Measurements from ENCODE around the gene CALN1. TPM values are rescaled to one million over a fixed set of nuclear protein-coding genes. Genes with fewer than 3 reads are reported as not detected.

The CALN1 gene
- total RNA-seq, 4 donors from 2014 or later, result under 0.01 to 0.06 TPM; not detected in 2

DNA sequence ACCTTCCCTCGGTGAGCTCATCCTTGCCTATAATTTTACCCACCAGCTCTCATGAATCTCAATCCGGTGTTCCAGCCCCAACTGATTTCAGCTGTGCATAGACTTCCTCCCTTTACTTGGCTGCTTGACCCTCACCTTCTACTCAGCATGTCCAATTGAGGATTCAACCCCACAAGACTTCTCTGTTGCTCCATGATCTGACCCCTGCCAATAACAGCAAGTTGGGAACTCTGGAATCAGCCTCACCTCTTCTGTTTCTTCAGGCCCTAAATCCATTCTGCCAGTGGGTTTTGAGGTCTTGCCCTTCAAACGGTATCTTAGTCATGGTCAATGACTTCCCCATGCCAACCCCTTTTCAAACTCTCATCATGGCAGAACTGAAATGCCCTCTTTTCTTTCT is 390.4 kb downstream of the CALN1 start:
- 86% methylated on average over 3 of the region's 3 CpGs for WGBS
- no peak for TF ChIP-seq EP300 (IDR thresholded peaks at IDR 0.05)
- TF ChIP-seq, protein P1, sequence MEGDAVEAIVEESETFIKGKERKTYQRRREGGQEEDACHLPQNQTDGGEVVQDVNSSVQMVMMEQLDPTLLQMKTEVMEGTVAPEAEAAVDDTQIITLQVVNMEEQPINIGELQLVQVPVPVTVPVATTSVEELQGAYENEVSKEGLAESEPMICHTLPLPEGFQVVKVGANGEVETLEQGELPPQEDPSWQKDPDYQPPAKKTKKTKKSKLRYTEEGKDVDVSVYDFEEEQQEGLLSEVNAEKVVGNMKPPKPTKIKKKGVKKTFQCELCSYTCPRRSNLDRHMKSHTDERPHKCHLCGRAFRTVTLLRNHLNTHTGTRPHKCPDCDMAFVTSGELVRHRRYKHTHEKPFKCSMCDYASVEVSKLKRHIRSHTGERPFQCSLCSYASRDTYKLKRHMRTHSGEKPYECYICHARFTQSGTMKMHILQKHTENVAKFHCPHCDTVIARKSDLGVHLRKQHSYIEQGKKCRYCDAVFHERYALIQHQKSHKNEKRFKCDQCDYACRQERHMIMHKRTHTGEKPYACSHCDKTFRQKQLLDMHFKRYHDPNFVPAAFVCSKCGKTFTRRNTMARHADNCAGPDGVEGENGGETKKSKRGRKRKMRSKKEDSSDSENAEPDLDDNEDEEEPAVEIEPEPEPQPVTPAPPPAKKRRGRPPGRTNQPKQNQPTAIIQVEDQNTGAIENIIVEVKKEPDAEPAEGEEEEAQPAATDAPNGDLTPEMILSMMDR (IDR thresholded peaks at IDR 0.05), result no peak
- no peak for TF ChIP-seq POLR2A (IDR thresholded peaks at IDR 0.05; ENCODE audit: low read depth)
- no peak for TF ChIP-seq POLR2AphosphoS5 (IDR thresholded peaks at IDR 0.05)

DNA sequence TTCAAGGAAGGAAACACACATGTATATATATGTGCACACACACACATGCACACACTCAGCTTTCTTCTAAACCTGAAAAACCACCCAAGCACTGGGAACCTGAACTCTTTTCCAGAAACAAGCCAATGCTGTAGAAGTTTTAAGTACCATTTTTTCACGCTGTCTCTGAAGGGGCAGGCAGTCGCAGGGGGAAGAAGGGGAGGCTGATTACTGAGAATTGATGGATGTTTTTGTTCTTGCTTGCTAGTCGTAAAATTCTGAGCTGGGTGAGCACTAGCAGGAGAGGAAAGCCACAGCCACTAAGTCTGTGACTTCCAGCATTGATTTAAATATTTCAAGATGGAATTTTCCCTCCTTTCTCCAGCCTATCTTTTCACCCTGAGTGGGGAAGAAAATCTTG is 391.8 kb downstream of the CALN1 start:
- WGBS, result 44% methylated on average over 3 of the region's 3 CpGs
- intact Hi-C loops (cut with DNase I), result no loop called here

More for the DNA sequence above, 390.4 kb downstream of the CALN1 start:
- no peaks in the 10 kb centered on the region for H3K4me1 ChIP-seq
- peak; percentile 53 for DNase-seq (ENCODE audit: extremely low spot score)
- intact Hi-C loops (cut with DNase I), result no loop called here
- H3K27ac ChIP-seq (replicated peaks in 1 of 4), result no peak overlapping the region
- peaks cover 0 to 9% (median 3%) of the 10 kb centered on the region in 4 donors for H3K9me3 ChIP-seq
- no peak overlapping the region for H3K4me3 ChIP-seq
- no peaks in the 10 kb centered on the region for H3K36me3 ChIP-seq
- no peaks in the 10 kb centered on the region for H3K27me3 ChIP-seq

DNA sequence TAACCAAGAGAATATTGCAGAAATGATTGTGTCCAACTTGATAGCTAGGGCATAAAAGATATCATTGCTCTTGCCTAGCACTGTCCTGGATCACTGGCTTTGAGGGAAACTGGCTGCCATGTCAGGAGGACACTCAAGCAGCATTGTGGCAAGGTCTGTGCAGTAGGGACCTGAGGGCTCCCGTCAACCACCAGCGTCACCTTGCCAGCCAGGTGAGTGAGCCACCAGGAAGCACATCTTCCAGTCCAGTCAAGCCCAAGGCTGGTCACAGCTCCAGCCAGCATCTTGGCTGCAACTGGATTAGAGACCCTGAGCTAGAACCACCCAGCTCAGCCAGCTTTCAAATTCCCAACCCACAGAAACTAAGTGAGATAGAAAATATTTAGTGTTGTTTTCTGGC is 392.7 kb downstream of the CALN1 start:
- Histone ChIP-seq H3K27ac (replicated peaks in 1 of 4) (no peak overlapping the region), H3K27me3 (no peaks in the 10 kb centered on the region), H3K4me1 (no peaks in the 10 kb centered on the region), H3K4me3 (no peak overlapping the region), H3K36me3 (no peaks in the 10 kb centered on the region), H3K9me3 (peaks cover 0 to 9% (median 3%) of the 10 kb centered on the region in 4 donors)
- no peak for TF ChIP-seq EP300 (IDR thresholded peaks at IDR 0.05)
- no peak for TF ChIP-seq POLR2A (IDR thresholded peaks at IDR 0.05; ENCODE audit: low read depth)
- TF ChIP-seq, protein P1 (IDR thresholded peaks at IDR 0.05), result no peak
- no peak for TF ChIP-seq POLR2AphosphoS5 (IDR thresholded peaks at IDR 0.05)
- no peak for DNase-seq (ENCODE audit: extremely low spot score)
- WGBS, result 94% methylated on average over 2 of the region's 2 CpGs
- intact Hi-C loops (cut with DNase I), result no loop called here

More for the DNA sequence above, 391.8 kb downstream of the CALN1 start:
- peak; percentile 86 for DNase-seq (ENCODE audit: extremely low spot score)
- no peaks in the 10 kb centered on the region for H3K4me1 ChIP-seq
- TF ChIP-seq EP300 (IDR thresholded peaks at IDR 0.05), result no peak
- TF ChIP-seq, protein P1 (IDR thresholded peaks at IDR 0.05), result no peak
- no peak for TF ChIP-seq POLR2A (IDR thresholded peaks at IDR 0.05; ENCODE audit: low read depth)
- no peak for TF ChIP-seq POLR2AphosphoS5 (IDR thresholded peaks at IDR 0.05)
- H3K36me3 ChIP-seq, result no peaks in the 10 kb centered on the region
- no peak overlapping the region for H3K27ac ChIP-seq (replicated peaks in 1 of 4)
- peaks cover 0 to 9% (median 3%) of the 10 kb centered on the region in 4 donors for H3K9me3 ChIP-seq
- H3K27me3 ChIP-seq, result no peaks in the 10 kb centered on the region
- H3K4me3 ChIP-seq, result no peak overlapping the region

DNA sequence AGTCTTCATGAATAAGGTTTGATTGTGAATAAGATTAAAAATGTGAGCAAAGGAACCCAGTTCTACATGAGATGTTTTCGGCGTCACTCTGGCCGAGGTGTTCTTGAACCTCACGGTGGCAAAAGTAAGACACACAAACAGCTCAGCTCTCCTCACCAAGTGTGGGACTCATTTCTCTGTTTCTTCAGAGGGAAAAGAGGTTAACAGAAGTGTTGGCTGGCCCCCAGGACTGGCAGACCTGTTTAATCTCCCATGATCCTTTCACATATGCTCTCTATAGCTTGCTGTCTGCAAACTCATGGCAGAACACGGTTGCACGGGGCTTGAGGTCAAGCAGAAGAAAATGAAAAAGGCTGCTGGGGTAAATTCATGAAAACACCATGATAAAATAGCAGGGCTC is 394.4 kb downstream of the CALN1 start:
- no peaks in the 10 kb centered on the region for H3K4me1 ChIP-seq
- no peak overlapping the region for H3K4me3 ChIP-seq
- 63% methylated on average over 6 of the region's 6 CpGs for WGBS
- TF ChIP-seq, protein P1 (IDR thresholded peaks at IDR 0.05), result no peak
- TF ChIP-seq EP300 (IDR thresholded peaks at IDR 0.05) (no peak), POLR2A (IDR thresholded peaks at IDR 0.05; ENCODE audit: low read depth) (no peak), POLR2AphosphoS5 (IDR thresholded peaks at IDR 0.05) (no peak)
- peak; percentile 60 for DNase-seq (ENCODE audit: extremely low spot score)
- no peak overlapping the region for H3K27ac ChIP-seq (replicated peaks in 1 of 4)
- peaks cover 0 to 9% (median 3%) of the 10 kb centered on the region in 4 donors for H3K9me3 ChIP-seq
- intact Hi-C loops (cut with DNase I), result no loop called here
- no peaks in the 10 kb centered on the region for H3K27me3 ChIP-seq
- H3K36me3 ChIP-seq, result no peaks in the 10 kb centered on the region

DNA sequence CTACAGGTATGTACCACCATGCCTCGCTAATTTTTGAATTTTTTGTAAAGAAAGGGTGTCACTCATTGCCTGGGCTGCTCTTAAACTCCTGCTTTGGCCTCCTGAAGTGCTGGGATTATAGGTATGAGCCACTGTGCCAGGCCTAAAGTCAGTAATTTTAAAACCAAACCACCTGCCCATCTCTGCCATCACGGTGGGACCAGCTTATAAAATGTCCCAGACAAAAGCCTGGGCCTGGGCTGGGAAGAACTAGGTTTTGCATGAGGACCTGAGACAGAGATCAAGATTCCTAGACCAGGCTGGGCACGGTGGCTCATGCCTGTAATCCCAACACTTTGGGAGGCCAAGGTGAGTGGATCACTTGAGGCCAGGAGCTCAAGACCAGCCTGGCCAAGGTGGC is 395.6 kb downstream of the CALN1 start:
- Histone ChIP-seq H3K27ac (replicated peaks in 1 of 4) (no peak overlapping the region), H3K9me3 (peaks cover 0 to 9% (median 3%) of the 10 kb centered on the region in 4 donors), H3K4me3 (no peak overlapping the region), H3K27me3 (no peaks in the 10 kb centered on the region), H3K36me3 (no peaks in the 10 kb centered on the region), H3K4me1 (no peaks in the 10 kb centered on the region)
- TF ChIP-seq POLR2AphosphoS5 (IDR thresholded peaks at IDR 0.05) (no peak), POLR2A (IDR thresholded peaks at IDR 0.05; ENCODE audit: low read depth) (no peak), EP300 (IDR thresholded peaks at IDR 0.05) (no peak)
- TF ChIP-seq, protein P1 (IDR thresholded peaks at IDR 0.05), result no peak
- intact Hi-C loops (cut with DNase I), result no loop called here
- WGBS, result 83% methylated on average over 3 of the region's 3 CpGs
- peak; percentile 84 for DNase-seq (ENCODE audit: extremely low spot score)
